GM12873 (cell line): ENCODE results near the gene TCF15.

ENCODE experiments used
- CTCF ChIP-seq: IDR thresholded peaks from 2 replicates; pipeline ENCODE4 v1.5.1; 2012; ENCODE audit warnings: low read depth, mild to moderate bottlenecking, moderate library complexity, low read length, control low read depth; ENCODE audit not compliant: insufficient read depth; ENCODE audit errors: missing control alignments

Gene TCF15

DNA sequence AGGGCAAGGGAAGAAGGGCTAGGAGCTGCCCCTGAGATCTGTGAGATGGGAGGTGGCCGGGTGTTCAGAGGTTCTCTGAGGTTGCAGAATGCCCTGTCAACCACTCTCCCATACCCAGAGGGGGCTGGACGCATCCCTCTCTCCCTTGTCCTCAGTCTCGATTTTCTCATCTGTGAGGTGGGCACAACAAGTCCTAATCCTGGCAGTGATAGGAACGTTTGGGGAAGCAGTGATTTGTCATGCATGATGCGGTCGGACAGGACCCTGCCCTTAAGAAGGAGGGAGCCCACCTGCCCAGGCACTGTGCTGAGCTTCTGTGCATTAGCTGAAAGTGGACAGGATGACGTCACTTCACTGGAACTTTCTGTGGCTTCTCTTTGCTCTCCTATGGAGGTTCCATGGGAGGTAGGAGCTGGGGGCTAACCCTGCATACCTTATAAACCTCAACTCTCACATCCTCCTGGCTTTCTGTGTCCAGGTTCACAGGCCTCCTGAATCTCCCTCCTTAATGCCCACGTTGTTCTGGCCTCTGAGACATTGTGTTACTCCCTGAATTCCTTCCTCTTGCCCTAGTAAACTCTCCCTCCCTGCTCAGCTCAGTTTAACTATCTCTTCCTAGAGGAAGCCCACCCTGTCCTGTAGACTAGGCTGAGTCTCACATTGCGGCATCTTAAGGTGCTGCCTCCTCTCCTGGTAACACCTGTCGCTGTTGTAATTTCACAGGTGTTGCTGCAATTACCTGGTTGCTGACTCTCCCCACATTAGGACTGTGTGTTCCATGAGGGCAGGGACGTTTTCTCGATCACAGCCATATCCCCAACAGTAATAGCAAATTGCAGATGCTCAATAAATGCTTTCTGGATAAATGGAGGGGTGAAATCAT lies 36.5 kb downstream of the TCF15 start:
- TF ChIP-seq CTCF = no peak

DNA sequence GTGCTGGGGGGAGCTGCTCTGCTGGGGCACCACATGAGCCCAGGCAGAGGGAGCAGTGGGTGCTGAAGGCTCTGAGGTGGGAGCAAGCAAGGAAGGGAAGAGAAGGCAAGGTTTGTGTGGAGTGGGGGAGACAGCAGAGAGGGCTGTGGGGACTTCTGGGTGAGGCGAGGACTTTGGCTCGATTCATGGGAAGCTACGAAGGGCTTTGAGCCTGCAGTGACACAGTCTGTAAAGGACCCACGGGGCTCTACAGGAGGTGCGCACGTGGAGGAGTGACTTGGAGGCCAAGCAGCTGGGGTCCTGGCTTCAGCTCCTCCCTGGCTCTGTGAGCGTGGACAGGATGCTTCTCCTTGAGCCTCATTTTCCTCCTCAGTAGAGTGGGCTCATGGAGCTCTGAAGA lies 37.4 kb downstream of the TCF15 start:
- no peak for TF ChIP-seq CTCF

GRCh38 chr20:571754-572441 lies 38.2 kb downstream of the TCF15 start:
- TF ChIP-seq CTCF = no peak

GRCh38 chr20:568673-569415 lies 41.3 kb downstream of the TCF15 start:
- no peak for TF ChIP-seq CTCF

DNA sequence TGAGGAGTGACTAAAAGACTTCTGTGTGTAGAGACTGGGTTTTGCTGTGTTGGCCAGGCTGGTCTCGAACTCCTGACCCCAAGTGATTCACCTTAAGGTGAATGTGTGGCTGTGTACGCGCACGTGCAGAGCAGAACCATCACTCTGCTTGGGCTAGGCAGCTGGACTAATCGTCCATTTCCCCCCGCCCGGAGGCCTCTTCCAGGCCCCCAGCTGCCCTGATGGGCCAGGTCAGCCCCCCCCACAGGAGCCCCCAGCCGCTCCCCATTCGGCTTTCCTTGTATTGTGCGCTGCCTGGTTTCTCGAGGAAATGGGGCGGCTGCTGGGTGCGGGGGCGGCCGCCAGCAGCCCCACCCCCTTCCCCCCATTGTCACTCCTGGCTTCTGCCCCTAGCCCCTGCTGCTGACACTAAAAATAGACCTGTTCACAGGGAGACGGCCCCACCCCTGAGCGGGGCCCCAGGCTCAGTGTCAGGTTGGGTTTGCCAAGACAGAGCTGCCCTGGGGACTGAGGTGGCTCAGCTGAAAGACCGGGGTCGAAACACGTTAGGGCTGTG lies 41.9 kb downstream of the TCF15 start:
- TF ChIP-seq CTCF = no peak

GRCh38 chr20:564192-564591 lies 45.9 kb downstream of the TCF15 start:
- TF ChIP-seq CTCF = no peak
